GM18498 (cell line): Measurements from ENCODE around the gene COLQ.
"Not testable (repeated sequence)": the region's sequence is repeated elsewhere in the genome, so short reads cannot be mapped to it uniquely, and the experiment has no call there.

Experiments used
- ATAC-seq: cut with Tn5 transposase; IDR thresholded peaks from one replicate; pipeline ENCODE4 v1.9.1; 2021; ENCODE audit warnings: mild to moderate bottlenecking, moderate library complexity; ENCODE audit not compliant: unreplicated experiment

Gene COLQ

DNA sequence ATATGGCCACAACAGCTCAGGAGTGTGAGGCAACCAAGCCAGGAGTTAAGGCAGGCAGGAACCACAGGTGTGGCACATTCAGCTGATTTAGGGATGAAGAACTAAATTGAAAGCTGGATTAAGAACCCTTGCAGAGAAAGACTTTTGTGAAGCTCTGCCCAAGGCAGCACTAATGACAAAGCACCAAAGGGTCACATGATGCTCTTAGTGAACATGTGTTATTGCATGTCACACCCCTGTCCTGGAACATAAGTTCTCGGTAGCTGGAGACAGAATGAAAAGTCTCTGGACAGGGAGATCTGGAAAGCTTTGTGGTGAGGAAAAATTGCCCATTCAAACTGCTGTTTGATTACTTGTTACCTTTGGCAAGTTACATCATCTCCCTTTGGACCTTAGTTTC is 90.9 kb downstream of the COLQ start:
- ATAC-seq = no peak

DNA sequence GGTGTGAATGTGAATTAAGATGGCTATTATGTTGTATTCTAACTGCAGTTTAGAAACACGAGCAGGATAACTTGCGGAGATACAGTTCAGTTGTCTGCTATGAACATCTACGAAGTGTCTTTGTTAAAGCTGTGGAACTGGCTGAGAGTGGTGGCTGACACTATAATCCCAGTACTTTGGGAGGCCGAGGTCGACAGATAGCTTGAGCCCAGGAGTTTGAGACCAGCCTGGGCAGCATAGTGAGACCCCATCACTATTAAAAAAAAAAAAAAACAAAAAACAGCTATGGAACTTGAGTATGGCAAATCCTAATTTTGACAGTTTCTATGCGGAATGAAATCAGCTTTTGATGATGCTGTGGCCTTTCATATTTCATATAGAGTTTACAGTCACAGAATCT is 92.4 kb downstream of the COLQ start:
- ATAC-seq = no peak

DNA sequence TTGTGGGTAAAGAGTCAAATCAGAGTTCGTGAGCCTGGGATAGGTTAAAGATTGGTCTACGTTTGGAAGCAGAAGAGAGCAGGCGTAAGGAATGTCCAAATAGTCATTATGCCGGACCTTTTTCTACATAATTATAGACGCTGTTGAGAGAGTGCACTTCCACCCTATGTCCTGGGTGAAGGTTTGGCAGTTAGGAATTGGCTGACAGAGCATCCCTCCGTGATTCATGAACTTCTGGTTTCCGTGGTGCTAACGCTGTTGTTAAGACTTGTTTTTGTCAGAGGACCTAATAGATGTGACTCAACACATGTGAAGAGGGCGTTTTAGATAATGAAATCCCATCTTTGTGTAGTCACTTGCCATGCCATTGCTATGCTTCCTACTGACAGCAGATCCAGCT is 93.0 kb downstream of the COLQ start:
- ATAC-seq = no peak

DNA sequence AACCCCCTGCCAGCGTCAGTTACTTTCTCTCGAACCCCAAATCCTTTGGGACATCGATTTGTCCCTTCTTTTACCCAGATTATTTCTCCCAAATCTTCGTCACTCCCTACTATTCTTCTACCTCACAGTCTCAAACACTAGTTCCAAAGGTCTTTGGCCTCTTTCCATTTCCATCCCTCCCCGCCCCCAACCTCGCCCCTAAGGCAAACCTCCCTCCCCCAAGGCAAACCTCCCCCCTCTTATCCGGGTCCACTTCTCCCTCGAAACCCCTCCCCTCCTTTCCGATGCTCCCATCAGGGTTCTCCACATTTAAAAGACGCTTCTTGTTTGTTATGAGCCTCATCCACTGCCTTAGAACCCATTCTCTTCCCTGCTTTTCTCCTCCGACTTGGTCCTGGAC is 93.5 kb downstream of the COLQ start:
- ATAC-seq = no peak

DNA sequence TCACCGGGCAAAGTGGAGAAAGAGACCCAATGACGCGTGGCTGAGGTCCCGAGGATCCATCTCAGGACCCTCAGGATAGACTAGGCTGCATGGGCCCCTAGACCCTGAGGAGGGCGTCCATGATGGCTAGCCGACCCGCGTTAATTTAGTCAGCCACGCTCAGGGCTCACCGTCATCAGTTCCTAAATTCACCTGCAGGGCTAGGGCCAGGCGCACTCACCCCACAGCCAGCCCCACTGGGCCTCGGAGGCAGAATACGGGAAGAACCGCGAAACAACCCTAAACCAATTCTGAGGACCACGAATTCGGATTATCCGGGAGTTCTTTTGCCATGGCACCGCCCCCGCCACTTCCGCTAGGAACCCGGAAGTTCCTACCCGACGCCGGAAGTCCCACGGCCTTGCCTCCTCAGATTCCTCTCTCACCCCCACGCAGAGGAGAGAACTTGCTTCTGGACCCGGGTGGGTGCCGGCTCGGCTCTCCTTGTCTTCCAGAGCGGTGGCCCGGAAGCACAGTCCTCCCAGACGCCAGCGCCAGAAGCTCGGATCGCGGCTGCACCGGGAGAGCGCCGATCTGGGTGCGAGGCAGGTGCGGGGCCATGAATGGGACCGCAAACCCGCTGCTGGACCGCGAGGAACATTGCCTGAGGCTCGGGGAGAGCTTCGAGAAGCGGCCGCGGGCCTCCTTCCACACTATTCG is 94.2 kb downstream of the COLQ start, which contains the start of the genes EAF1 and METTL6:
Gene EAF1 (plus strand): TSS at position 417 of the 699 bp plus-strand sequence. CDS start 182 bp downstream, at position 599.
Gene METTL6 (minus strand): TSS at position 363 of the 699 bp plus-strand sequence. CDS start 1,033 bp downstream, outside the sequence.
- peak; percentile 94 for ATAC-seq

DNA sequence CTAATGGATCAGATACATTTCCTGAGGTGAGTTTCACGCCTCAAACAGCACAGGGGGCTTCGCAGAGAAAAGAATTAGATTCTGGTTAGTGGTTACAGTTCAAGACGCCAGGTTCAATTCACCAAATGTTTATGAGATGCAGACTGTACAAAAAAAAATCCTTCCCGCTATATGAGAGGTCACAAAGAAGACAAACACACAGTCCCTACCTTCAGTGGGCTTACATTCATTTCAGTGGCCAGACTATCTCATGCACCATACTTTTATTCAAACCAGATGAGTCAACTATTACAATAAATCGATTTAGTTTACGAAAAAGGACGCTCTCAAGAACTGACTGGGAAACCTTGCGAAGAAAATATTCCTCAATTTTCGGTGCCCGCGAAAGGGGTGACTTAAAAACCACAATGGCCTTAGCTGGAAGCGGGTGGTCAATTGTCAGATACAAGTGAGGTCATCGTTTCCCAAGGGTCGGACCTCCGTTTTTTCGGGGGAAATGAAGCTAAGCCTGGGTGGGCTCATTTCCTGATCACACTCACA is 94.9 kb downstream of the COLQ start:
- ATAC-seq = no peak

DNA sequence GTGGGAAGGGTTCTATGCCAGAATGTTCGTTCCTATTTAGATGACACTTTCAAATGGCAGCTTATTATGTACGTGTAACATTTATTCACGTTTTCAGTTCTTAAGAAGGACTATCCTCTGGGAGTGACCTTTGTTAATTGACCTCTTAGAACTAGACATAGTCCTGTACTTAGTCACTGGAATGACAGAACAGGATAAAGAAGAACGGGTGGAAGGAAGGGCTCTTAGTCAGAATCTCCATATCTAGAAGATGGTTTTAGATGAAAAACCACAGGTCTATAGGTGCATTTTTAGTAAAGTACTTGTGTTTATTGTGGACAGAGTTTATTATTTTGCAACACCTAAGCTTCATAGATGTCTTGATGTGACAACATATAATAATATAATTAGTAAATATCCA is 100.6 kb downstream of the COLQ start:
- ATAC-seq = no peak

DNA sequence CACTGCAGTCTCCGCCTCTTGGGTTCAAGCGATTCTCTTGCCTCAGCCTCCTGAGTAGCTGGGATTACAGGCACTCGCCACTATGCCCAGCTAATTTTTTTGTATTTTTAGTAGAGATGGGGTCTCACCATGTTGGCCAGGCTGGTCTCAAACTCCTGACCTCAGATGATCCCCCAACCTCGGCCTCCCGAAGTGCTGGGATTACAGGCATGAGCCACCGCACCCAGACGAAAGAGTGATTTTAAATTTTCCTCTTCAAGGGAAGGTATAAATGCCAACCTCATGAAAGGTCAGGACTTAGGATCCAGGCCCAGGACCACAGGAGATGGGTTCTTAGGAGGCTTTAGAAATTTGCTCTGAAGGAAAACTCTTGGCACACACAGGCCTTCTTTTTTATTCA is 110.5 kb downstream of the COLQ start:
- ATAC-seq = not testable (repeated sequence)

DNA sequence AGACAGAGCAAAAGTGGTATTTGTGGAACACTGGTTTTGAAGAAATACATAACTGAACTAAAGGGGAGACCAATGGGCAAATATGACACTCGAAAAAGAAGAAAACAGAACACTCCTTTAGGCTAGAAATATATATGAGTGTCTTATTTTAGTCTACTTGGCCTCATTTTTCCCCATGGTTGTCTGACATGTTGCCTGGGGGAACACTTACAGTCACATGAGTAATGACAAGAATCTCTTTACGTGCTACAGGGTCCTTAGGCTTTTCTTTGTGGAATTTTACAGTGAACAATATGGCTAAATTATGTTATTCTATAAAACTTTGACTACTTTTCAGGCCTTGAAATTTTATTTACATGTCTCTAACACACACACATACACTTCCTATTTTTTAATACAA is 111.7 kb downstream of the COLQ start:
- no peak for ATAC-seq

DNA sequence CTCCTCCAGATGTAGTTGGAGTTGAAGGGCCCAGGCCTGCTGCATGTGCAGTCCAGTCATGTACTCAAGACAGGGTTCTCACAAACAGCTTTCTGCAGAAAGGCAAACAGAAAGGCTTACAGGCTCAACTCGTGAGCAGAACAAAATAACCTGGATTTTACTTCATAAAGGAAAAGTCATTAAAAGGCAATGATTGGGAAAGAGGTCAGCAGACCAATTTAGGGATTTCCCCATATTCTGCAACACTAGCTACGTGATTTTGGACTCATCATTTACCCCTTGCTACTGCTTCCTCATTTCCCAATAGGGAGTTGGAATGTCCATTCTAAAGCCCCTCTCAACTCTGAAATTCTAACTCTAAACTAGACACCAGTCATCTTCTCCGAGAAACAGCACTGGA is 112.3 kb downstream of the COLQ start:
- no peak for ATAC-seq

DNA sequence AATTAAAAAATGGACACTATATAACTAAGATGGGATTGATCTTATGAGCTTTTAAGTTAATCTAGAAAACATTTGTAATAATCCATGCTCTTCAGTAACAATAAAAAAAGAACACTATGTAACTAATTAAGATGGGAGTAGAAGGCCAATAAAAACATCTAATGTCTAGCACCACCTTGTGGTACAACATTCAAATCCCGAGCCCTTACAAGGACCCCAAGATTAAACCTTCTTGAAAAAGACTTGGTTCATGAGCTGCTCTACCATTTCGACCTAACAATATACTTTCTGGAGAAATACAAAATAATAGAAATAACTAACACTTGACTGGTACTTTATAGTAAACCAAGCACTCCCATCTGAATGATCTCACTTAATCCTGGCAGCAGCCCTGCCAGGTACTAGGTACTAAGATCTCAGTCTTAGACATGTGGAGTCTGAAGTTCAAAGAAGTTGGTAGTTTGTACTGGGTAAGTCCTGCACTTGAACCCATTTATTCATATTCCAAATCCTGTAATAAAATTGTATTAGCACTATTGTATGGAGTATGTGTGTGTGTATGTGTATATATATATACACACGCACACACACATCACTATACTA is 116.0 kb downstream of the COLQ start:
- ATAC-seq = no peak

DNA sequence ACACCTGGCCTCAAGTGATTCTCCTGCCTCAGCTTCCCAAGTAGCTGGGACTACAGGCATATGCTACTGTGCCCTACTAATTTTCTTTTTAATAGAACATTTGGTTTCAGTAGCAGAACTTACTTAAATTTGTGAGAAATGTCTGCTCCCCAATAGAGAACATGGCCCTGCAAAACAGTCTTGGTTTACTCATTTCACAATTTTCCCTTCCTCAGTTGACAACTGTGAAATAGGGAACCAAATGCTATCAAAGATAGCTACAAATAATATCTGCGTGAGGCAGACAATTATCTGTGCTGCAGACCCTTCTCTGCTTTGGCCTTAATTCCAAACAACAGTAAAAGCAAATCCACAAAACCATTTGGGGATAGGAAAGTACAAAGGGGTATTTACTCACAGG is 116.7 kb downstream of the COLQ start:
- ATAC-seq = no peak

DNA sequence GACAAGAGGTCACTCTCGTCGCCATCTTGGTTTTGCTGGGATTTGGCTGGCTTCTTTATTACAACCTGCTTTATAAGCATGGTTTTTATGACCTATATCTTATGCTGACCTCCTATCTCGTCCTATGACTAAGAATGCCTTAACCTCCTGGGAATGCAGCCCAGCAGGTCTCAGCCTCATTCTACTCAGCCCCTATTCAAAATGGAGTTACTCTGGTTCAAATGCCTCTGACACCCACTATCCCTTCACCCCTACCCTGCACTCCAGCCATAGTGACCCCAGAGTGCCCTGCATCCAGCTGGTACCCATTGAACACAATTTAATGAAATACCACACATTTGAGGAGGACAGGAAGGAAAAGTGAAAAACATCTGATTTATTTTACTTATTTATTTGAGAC is 117.5 kb downstream of the COLQ start:
- ATAC-seq = no peak

DNA sequence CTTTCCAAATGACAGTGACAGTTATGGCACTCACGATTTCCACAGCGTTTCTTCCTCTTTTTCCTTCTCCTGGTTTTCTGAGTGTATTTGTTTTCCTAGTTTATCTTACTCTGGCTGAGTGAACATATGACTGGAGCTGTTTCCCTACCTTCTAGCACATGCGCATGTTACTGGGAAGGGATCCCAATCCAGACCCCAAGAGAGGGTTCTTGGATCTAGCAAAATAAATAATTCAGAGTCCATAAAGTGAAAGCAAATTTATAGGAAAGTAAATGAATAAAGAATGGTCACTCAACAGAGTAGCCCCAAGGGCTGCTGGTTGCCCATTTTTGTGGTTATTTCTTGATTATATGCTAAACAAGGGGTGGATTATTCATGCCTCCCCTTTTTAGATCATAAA is 118.0 kb downstream of the COLQ start:
- ATAC-seq = no peak

DNA sequence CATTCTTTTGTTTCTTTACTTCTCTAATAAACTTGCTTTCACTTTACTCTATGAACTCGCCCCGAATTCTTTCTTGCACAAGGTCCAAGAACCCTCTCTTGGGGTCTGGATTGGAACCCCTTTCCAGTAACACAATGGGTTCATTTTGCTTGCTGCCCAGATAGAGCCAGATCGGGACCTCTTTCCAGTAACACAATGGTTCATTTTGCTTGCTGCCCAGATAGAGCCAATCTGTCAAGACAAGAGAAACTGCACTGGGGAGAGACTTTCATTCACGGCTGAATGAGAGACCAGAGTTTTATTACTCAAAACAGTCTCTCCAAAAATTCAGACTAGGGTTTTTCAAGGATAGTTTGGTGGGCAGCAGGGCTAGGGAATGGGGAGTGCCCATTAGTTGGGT is 119.6 kb downstream of the COLQ start:
- ATAC-seq = no peak
